ENCODE data around the gene GPALPP1.
"Not testable (repeated sequence)": the region's sequence is repeated elsewhere in the genome, so short reads cannot be mapped to it uniquely, and the experiment has no call there.

The GPALPP1 gene

DNA sequence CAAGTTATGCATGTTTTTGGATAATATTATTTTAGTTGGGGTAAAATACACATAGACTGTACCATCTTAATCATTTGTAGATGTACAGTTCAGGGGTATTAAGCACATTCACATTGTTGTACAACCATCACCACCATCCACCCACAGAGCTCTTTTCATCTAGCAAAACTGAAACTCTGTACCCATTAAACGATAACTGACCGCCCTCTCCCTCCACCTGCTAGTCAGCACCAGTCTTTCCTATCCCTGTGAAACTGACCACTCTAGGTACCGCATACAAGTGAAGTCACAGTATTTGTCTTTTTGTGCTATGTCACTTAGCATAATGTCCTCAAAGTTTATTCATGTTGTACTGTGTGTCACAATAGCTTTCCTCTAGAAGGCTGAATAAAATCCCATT lies 70.7 kb downstream of the GPALPP1 start:
- no peak for DNase-seq (ENCODE audit: extremely low read depth in 1 of 2, low read depth in 1 of 2)

DNA sequence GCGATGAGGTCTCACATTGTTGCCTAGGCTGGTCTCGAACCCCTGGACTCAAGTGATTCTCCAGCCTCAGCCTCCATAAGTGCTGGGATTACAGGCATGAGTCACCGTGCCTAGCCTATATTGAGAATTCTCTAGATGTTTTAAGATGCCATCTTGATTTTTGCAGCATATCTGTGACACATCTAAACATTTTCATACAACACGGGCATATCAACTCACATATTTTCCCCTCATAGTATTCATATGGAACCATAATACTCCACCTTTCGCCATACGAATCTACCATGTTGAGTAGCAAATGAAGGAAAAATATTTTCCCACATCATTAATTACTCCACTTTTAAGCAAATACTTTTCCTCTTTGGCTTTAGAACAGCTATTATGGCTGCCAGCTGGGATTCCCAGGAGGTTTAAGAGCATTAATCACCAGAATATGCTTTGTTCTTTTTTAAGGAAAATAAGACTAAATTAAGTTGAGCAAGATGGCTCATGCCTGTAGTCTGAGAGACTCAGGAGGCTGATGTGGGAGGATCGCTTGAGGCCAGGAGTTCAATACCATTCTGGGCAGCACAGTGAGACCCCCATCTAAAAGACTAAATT lies 74.0 kb downstream of the GPALPP1 start:
- no peak for DNase-seq (ENCODE audit: extremely low read depth in 1 of 2, low read depth in 1 of 2)

DNA sequence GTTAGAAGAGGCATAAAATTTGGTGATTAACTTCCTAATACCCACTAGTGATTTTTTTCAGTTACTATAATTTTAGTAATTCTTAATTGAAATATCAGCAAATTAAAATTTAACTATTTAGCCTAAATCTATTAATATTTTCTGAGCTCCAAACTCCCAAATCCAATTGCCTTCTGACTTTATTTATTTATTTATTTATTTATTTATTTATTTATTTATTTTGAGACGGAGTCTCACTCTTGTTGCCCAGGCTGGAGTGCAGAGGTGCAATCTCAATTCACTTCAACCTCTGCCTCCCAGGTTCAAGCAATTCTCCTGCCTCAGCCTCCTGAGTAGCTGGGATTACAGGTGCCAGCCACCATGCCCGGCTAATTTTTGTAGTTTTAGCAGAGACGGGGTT lies 74.6 kb downstream of the GPALPP1 start:
- not testable (repeated sequence) for DNase-seq (ENCODE audit: extremely low read depth in 1 of 2, low read depth in 1 of 2)

DNA sequence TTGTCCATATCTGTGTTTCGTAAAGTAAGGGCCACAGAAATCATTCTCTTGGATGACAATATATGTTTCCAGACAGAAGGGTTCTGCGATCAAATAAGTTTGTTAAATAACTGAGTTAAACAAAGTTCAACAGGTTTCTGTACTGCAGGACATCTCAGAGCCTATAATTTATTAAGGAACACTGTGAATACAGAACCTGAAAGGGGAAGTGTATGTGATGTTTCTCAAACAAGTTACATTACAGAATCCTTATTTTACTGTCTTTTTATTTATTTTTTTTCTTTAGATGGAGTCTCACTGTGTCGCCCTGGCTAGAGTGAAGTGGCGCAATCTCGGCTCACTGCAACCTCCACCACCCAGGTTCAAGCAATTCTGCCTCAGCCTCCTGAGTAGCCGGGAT lies 75.6 kb downstream of the GPALPP1 start:
- no peak for DNase-seq (ENCODE audit: extremely low read depth in 1 of 2, low read depth in 1 of 2)

DNA sequence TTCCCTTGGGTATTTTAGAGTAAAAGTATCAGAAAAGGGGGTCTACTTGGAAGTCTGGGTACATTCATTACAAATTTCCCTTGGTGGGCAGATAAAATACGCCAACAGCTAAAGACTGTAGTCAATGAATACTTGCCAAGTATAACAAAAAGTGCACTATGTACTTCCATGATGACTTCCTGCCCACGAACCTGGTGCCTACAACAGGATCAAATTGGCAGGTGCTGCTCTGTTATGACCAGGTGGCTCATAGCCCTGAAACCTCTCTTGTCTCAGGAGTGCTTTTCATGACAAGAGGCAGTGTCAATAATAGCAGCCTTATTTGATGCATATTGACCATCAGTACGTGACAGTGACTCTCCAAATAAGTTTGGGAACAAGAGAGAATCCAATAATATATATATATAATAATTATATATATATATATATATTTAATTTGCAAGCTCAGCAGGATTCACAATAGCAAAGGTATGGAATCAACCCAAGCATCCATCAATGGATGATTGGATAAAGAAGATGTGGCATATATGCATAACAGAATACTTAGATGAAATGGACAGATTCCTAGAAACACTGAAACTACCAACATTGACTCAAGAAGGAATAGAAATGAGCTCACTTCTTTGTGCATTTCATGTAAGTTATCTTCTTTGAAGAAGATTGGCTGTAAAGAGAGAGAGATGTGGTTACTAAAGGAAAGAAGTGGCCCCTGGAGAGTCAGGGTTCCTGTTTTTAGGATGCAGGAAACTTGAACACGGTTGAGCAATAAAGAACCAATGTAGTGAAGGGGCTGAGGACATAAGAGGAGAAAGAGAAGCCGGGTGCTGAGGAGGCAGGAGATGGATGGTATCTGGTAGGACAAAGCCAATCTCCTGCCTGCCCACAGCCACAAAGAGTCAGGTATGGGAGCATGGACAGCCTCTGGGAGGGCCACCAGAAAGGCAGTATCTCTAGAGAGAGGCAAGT lies 79.0 kb downstream of the GPALPP1 start:
- DNase-seq (ENCODE audit: extremely low read depth in 1 of 2, low read depth in 1 of 2) = no peak

DNA sequence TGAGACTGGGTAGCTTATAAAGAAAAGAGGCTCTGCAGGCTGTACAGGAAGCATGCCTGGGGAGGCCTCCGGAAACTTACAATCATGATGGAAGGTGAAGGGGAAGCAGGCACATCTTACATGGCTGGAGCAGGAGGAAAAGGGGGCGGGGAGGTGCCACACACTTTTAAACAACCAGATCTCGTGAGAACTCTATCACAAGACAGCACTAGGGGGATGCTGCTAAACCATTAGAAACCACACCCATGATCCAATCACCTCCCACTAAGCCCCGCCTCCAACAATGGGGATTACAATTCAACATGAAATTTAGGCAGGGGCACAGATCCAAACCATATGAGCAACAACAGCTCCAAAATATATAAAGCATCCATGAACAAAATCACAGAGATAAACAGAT lies 84.5 kb downstream of the GPALPP1 start:
- DNase-seq (ENCODE audit: extremely low read depth in 1 of 2, low read depth in 1 of 2) = no peak

DNA sequence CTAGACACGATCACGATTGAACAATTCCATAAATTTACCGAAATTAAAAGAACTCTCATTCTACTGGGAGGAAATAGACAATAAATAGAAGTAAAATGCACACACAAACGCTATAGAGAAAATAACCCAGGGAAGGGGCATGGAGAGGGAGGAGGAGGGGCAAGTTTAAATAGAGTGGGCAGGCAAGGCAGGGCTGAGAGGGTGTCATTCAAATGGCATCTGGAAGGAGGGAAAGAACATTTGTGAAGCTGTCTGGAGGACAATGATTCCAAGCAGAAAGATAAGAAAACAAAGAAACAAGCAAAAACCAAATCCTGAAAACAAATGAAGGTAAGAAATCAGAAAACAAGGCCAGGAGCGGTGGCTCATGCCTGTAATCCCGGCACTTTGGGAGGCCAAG lies 85.4 kb downstream of the GPALPP1 start:
- DNase-seq (ENCODE audit: extremely low read depth in 1 of 2, low read depth in 1 of 2) = no peak

DNA sequence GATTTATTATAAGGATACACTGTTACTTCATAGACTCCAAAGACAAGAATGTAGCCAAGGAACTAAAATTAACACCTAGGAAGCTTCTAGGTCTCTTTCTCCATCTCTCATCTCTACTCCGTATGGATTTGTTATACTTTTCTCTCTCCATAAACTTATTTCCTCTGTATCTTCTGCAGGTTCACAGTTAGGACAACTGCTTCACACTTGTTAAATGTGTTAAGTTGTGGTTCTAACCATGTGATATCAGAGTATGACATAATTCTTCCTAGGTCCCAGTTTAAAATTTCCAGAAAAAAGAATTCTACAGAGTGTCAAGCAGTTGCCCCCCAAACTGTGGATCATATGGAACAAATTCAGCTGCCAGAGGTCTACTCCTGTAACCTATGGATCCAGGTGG lies 88.7 kb downstream of the GPALPP1 start:
- no peak for DNase-seq (ENCODE audit: extremely low read depth in 1 of 2, low read depth in 1 of 2)

All from activated CD8-positive, alpha-beta memory T cell treated with anti-CD3 and anti-CD28 coated beads for 1 hour (primary cell).